GM10266 (cell line): ENCODE data around the gene MEGF9.
A peak's percentile ranks its signal among the peaks of the same experiment; 100 is the strongest.

ENCODE experiments used
- DNase-seq: peaks from one replicate; pipeline ENCODE4 v3.0.0; 2012; ENCODE audit errors: extremely low spot score
- TF ChIP-seq, protein P1 (sequence below): IDR thresholded peaks from 2 replicates; pipeline ENCODE4 v1.5.1; 2012; ENCODE audit warnings: mild to moderate bottlenecking, low read depth; ENCODE audit not compliant: control insufficient read depth, insufficient read depth; ENCODE audit errors: missing control alignments

MEGF9 gene

DNA sequence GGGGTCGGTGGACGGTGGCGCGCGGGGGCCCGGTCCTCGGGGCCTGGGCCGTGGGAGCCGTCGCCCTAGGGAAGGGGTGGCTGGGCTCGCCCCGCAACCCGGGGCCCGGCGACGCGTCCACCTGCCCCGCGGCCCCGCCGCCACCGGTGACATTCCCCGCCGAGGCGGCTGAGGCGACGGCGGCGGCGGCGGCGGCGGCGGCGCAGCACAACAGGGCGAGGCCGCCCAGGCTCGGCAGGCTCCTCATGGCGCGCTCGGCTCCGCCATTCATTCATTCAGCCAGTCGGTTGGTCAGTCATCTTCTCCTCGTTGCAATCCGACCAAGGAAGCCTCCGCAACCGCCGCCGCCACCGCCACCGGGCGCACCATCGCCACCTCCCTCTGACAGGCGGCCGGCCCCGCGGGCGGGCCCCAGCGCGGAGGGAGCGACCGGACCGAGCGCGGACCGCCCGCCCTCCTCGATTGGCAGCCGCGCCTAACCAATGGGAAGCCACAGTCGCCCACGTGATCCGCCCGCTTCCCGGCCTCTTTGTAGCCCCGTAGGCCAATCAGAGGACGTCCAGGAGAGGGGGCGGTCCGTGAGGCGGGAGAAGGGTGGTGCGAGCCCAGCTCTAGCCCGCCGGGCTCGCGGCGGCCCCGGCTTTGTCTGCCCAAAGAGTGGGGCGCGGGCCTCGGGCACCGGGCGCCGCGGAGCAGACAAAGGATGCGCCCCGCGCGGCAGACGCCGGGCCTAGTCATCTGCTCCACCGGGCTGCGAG lies at the start of gene MEGF9:
Gene MEGF9, minus strand, starts transcription at position 383 of the 758 bp plus-strand sequence. Its CDS starts 112 bp downstream, at position 271.
- TF ChIP-seq, protein P1, sequence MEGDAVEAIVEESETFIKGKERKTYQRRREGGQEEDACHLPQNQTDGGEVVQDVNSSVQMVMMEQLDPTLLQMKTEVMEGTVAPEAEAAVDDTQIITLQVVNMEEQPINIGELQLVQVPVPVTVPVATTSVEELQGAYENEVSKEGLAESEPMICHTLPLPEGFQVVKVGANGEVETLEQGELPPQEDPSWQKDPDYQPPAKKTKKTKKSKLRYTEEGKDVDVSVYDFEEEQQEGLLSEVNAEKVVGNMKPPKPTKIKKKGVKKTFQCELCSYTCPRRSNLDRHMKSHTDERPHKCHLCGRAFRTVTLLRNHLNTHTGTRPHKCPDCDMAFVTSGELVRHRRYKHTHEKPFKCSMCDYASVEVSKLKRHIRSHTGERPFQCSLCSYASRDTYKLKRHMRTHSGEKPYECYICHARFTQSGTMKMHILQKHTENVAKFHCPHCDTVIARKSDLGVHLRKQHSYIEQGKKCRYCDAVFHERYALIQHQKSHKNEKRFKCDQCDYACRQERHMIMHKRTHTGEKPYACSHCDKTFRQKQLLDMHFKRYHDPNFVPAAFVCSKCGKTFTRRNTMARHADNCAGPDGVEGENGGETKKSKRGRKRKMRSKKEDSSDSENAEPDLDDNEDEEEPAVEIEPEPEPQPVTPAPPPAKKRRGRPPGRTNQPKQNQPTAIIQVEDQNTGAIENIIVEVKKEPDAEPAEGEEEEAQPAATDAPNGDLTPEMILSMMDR = no peak
- peak; percentile 98 for DNase-seq

DNA sequence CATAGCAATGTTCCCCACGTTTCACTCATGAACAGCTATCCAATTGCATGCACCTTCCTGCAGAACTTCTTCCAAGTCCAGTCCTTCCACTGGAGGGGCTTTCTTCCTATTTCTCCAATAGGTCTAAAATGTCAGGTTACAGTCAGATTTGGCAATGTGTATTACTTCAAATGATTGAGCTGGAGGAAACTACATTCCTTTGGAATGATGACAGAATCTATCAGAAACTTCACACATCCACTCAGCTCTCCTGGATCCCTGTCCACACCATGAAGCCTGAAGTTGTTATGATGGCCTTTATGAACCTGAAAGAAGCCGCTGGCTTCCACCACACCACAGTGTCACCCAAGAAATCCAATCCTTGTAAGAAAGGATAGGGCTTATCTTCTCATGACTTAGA lies 46.7 kb upstream of the MEGF9 start:
- TF ChIP-seq, protein P1 = no peak
- no peak for DNase-seq

DNA sequence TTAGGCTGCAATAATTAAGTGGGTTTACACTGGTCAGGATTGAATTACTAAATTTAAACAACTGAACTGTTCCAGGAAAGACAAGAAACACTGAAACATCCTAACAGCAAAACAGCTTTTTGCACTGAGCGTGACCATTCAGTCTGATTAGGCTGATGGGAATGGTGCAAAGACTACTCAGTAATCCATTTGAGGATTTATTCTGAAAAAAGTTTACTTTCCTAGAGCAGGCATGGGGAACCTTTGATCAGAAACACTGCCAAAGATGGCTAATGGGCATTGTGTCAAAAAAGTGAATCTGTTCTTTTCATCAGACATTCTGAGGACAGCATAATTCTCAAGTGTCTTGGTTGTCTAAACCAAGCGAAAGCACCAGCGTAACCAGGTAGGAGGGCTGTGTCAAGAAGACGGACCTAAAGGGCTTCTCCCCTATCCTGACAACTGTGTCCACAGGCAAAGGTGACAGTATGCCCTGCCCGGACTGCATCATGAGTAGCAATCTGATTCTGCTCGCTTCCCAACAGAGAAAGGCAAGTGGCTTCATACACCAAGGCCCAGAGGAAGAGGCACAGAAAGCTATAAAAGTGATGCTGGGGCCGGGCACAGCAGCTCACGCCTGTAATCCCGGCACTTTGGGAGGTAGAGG lies 45.6 kb upstream of the MEGF9 start:
- no peak for DNase-seq
- TF ChIP-seq, protein P1 = no peak

DNA sequence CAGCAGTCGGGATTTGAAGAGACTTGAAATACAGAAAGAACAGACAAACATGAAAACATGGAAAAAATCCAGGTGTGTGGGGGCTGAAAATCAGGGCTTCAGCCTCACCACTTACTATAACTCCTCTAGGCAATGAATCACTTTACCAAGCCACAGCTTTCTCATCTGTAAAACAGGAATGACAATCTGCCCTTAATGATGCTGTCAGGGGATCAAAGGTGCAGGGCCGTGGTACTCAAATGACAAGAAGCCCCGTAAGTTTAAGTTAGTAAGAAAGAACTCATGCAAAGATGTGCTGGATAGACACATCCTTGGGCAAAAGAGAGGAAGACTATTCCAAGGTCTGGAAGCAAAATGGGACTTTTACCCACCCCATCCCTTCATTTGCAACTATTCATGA lies 44.3 kb upstream of the MEGF9 start:
- TF ChIP-seq, protein P1 = no peak
- no peak for DNase-seq

DNA sequence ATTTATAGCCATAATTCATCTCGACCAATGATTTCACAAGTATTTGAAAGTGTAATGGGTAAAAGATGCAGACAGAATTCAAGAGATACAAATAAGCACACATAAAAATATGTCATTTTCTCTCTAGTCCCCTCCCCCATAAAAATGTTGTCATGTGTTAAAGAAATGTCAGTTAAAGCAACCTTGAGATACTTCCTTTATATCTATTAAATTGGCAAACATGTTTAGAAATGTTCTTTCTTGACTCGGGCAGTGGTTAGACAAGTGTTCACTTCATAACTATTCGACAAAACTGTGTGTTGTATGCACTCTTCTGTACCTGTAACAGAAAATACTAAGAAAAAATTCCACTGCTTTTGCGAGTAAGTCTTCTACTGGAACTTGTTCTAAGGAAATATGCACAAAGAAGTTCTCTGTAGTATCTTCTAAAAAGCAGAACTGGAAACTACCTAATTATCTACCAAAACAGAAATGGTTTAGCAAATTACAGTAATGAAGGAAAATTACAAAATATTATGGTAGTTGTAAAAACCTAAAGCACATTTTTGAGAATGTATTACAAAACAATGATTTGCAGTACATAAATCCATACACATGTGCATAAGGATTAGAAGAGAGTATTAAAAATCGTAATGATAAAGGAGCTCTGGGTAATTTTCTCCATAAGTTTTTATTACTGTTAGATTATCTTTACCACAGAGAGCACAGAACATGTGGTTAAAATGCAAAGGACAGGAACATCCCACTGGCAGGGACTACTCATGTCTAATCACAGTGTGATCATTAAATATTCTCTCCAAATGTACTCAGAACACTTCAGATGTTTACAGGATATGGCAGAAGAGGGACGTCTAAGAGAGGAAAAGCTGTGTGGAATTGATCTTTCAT lies 43.0 kb upstream of the MEGF9 start:
- DNase-seq = no peak
- TF ChIP-seq, protein P1 = no peak

DNA sequence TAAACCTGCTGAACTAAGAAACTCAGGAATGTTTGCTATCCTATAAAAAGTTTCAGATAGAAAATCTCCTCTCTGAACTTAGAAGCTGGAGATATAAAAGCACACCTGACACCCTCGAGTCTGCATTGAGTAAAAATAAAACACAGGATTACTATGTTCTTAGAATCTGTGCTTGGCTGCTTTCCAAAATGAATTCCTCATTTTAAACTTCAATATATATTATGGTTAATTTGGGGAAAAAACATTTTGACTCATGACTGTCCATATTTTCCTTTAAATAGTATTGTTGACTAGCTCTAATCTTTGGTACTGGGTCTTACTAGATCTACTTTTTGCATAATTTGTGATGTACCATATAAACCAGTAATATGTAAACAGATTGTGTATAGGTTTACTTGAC lies 42.3 kb upstream of the MEGF9 start:
- DNase-seq = no peak
- TF ChIP-seq, protein P1 = no peak
